Measurements from ENCODE around the gene PRORP. TPM values are rescaled to one million over a fixed set of nuclear protein-coding genes. Genes with fewer than 3 reads are reported as not detected.

The PRORP gene
- polyA plus RNA-seq, 12 donors, result 16.9 to 23.4 (median 20.3) TPM; not detected in 1

Other genes starting within 250 kb of the PRORP start
- gene BAZ1A, start 247.2 kb upstream of the PRORP start, polyA plus RNA-seq (ENCODE audit: insufficient read length in 12 of 12), result 10 to 100 TPM in 11 of 12 donors, not detected in 1; 14.1 to 70.6 (median 21.8) TPM
- gene SRP54, start 139.6 kb upstream of the PRORP start, polyA plus RNA-seq (ENCODE audit: insufficient read length in 12 of 12), result 10 to 100 TPM in 11 of 12 donors, not detected in 1; 37.7 to 70.3 (median 49.5) TPM
- gene FAM177A1, start 76.3 kb upstream of the PRORP start, polyA plus RNA-seq (ENCODE audit: insufficient read length in 12 of 12), result 10 to 100 TPM in 11 of 12 donors, not detected in 1; 32.0 to 65.0 (median 40.1) TPM
- 10 to 100 TPM in 11 of 12 donors, not detected in 1; 36.9 to 55.7 (median 49.0) TPM for gene PPP2R3C, start 562 bp upstream of the PRORP start, polyA plus RNA-seq (ENCODE audit: insufficient read length in 12 of 12)
- gene PSMA6, start 169.8 kb downstream of the PRORP start, polyA plus RNA-seq (ENCODE audit: insufficient read length in 12 of 12), result 100 to 1,000 TPM in 11 of 12 donors, not detected in 1; 141 to 250 (median 198) TPM

Data from muscle of arm (tissue), 12 donors.